ENCODE data around the gene VAMP4.
A peak's percentile ranks its signal among the peaks of the same experiment; 100 is the strongest.

Gene VAMP4

DNA sequence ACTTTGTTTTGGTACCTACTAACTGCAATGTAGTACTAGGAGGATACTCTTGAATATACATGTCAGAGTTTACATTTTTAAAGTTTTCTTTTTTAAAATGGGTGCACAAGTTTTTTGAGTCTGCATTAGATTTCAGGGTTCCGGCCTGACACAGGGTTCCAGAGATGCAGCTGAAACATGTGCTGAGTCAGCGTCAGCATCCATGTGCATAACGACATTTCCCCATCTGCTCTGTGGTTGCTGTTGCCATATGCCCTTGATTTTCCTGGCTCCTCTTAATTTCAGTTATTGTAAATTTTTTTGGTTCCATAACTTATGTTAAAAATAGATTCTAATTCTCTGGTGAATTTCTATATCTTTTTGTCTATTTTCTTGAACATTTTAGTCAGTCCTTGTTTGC lies 27.3 kb upstream of the VAMP4 start:
- Mint-ChIP-seq H3K27ac (ENCODE audit: low read depth) (no peak overlapping the region), H3K4me3 (no peak overlapping the region), H3K4me1 (no peaks in the 10 kb centered on the region), H3K27me3 (peaks cover 28% of the 10 kb centered on the region), H3K36me3 (ENCODE audit: insufficient read depth) (no peaks in the 10 kb centered on the region), H3K9me3 (no peaks in the 10 kb centered on the region)
- ATAC-seq (replicated peaks; ENCODE audit: extremely low read depth, poor library complexity, severe bottlenecking) (no peak), DNase-seq (ENCODE audit: low spot score in 2 of 2) (no peak)

DNA sequence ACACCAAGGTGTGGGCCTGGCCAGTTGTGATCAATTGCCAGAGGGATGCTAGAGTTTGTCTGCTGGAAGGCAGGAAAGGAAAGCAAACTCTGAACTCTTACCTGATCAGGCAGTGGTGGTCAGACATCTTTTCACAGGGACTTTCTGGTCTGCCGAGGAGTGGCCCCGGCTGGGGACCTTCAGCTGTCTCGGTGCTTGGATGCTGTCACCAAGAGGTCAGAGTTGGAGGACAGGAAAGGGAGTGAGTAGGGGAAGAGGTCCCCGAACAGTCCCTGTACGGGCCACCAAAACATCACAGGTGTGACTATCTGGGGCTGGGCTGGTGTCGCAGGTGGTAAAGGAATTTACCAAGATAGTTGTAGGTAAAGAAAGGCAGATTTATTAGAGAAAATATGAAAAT lies 21.9 kb upstream of the VAMP4 start:
- Mint-ChIP-seq H3K27ac (ENCODE audit: low read depth) (no peak overlapping the region), H3K27me3 (peaks cover 36% of the 10 kb centered on the region), H3K4me1 (no peaks in the 10 kb centered on the region), H3K36me3 (ENCODE audit: insufficient read depth) (no peaks in the 10 kb centered on the region), H3K4me3 (no peak overlapping the region), H3K9me3 (no peaks in the 10 kb centered on the region)
- ATAC-seq (replicated peaks; ENCODE audit: extremely low read depth, poor library complexity, severe bottlenecking) (no peak), DNase-seq (ENCODE audit: low spot score in 2 of 2) (no peak)

DNA sequence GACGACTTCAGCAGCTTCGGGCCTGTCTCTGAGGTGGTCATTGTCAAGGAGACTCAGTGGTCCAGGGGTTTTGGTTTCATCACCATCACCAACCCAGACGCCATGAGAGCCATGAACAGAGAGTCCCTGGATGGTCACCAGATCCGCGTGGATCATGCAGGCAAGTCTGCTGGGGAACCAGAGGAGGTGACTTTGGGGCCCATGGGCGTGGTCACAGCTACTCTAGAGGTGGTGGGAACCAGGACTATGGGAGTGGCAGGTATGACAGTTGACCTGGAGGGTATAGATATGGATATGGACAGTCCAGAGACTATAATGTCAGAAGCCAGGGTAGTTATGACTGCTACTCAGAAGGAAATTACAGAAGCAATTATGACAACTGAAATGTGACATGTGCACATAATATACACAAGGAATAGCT lies 20.3 kb upstream of the VAMP4 start:
- Mint-ChIP-seq H3K9me3 (no peaks in the 10 kb centered on the region), H3K27me3 (peaks cover 47% of the 10 kb centered on the region), H3K36me3 (ENCODE audit: insufficient read depth) (no peaks in the 10 kb centered on the region), H3K4me1 (no peaks in the 10 kb centered on the region), H3K27ac (ENCODE audit: low read depth) (no peak overlapping the region), H3K4me3 (no peak overlapping the region)
- no peak for DNase-seq (ENCODE audit: low spot score in 2 of 2)
- no peak for ATAC-seq (replicated peaks; ENCODE audit: extremely low read depth, poor library complexity, severe bottlenecking)

DNA sequence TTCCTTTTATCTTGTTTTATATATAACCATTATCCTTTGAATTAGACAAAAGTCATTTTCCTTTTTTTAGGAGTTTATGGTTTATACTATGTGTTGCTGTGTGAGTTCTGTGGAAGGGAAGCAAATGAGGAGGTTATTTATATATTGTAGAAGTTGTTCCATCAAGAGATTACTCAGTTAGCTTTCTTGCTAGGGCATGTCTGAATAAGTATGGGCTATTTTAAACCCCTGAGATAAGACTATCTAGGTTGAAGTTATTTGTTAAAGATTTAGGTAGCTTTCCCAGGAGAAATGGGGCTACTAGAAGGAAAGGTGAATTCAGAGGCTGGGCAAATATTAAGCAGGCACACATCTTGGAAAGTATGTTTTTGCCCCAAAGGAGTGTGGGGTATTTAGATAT lies 16.1 kb upstream of the VAMP4 start:
- no peak overlapping the region for H3K27ac Mint-ChIP-seq (ENCODE audit: low read depth)
- H3K27me3 Mint-ChIP-seq = peaks cover 52% of the 10 kb centered on the region
- H3K4me3 Mint-ChIP-seq = no peak overlapping the region
- peaks cover 1% of the 10 kb centered on the region for H3K36me3 Mint-ChIP-seq (ENCODE audit: insufficient read depth)
- H3K9me3 Mint-ChIP-seq = no peaks in the 10 kb centered on the region
- ATAC-seq (replicated peaks; ENCODE audit: extremely low read depth, poor library complexity, severe bottlenecking) (no peak), DNase-seq (ENCODE audit: low spot score in 2 of 2) (no peak)
- H3K4me1 Mint-ChIP-seq = no peaks in the 10 kb centered on the region

DNA sequence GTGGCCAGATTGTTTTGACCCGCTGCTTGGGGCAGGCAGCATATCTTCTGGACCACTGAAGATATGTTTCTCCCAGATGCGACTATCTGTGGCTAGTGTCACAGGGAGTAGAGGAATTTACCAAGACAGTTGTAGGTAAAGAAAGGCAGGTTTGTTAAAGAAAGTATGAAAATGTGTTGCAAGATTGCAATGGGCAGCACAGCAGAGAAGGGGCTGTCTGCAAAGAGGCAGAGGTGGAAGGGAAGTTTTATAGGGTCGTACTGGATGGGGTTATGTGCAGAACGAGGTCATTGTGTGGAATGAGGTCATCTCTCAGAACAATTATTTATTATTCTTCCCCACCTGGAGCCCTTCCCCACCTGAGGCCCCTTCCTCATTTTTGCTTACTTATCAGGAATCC lies 15.0 kb upstream of the VAMP4 start:
- Mint-ChIP-seq H3K27ac (ENCODE audit: low read depth) (no peak overlapping the region), H3K9me3 (no peaks in the 10 kb centered on the region), H3K36me3 (ENCODE audit: insufficient read depth) (peaks cover 3% of the 10 kb centered on the region), H3K4me3 (no peak overlapping the region), H3K4me1 (no peaks in the 10 kb centered on the region), H3K27me3 (peaks cover 41% of the 10 kb centered on the region)
- no peak for DNase-seq (ENCODE audit: low spot score in 2 of 2)
- no peak for ATAC-seq (replicated peaks; ENCODE audit: extremely low read depth, poor library complexity, severe bottlenecking)

DNA sequence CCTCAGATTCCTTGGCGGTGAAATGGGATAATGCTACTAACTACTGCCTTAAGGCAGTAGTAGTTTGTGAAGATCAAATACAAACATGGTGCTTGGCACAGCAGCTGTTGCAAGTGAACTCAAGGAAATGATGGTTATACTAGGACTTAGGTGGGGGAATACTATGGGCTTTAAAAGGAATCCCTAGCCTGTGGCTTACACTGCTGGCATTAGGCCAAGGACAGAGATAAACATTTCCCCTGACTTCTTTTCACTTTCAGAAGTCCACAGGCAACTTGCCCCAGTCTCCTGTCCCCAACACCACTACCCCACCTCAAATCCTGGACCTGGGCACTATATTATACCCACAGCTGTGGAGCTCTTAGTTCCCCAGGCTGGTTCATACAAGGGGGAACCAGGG lies 13.1 kb upstream of the VAMP4 start:
- Mint-ChIP-seq H3K27ac (ENCODE audit: low read depth) (no peak overlapping the region), H3K27me3 (peaks cover 41% of the 10 kb centered on the region), H3K36me3 (ENCODE audit: insufficient read depth) (peaks cover 3% of the 10 kb centered on the region), H3K4me3 (no peak overlapping the region), H3K9me3 (no peaks in the 10 kb centered on the region), H3K4me1 (no peaks in the 10 kb centered on the region)
- ATAC-seq (replicated peaks; ENCODE audit: extremely low read depth, poor library complexity, severe bottlenecking) (no peak), DNase-seq (ENCODE audit: low spot score in 2 of 2) (no peak)

DNA sequence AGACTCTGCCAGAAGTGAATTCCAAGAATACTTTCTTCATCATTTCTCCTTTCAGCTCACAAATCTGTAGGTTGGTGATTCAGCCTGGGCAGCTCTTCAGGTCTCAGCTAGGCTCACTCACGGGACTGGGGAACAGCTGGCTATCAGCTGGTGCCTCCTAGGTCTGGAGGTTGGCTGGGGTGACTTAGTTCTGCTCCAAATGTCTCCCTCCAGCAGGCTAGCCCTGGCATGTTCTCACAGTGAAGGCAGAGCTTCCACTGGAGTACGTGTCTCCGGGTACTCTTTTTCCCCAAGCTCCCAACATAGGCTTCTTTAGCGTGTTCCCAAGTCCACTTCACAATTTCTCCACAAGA lies 12.5 kb upstream of the VAMP4 start:
- no peaks in the 10 kb centered on the region for H3K9me3 Mint-ChIP-seq
- no peak for ATAC-seq (replicated peaks; ENCODE audit: extremely low read depth, poor library complexity, severe bottlenecking)
- peaks cover 3% of the 10 kb centered on the region for H3K36me3 Mint-ChIP-seq (ENCODE audit: insufficient read depth)
- H3K27ac Mint-ChIP-seq (ENCODE audit: low read depth) = no peak overlapping the region
- DNase-seq (ENCODE audit: low spot score in 2 of 2) = no peak
- peaks cover 41% of the 10 kb centered on the region for H3K27me3 Mint-ChIP-seq
- H3K4me1 Mint-ChIP-seq = no peaks in the 10 kb centered on the region
- no peak overlapping the region for H3K4me3 Mint-ChIP-seq

DNA sequence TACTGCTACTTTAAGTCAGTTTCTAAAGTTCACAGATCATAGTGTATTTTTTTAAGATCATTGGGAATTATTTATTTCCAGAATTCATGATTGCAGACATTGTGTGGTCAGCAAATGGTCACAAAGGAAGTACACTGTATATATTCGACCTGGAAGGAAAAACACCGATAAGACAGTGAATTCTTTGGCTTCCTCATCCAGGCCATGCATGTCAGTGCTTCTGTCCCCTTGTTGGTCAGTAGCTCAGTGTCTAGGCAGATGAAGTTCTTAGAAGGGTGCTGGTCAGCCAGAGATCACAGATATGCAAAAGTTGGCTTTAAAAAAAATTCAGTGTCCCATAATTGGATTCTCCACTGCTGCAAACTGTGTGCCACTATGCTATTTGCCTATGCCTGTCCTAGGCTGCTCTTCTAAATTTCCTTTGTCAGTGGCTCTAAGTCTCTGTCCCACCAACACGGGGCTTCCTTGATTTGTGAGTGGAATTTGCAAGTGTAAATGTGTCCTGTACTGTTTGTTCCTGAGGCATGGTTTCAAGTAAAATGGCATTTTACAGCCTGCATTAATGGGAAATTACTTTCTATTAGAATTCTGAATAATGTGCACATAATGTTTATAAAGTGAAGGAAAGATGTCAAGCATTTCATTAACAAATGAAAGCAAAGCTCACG lies 12.0 kb upstream of the VAMP4 start:
- peaks cover 3% of the 10 kb centered on the region for H3K36me3 Mint-ChIP-seq (ENCODE audit: insufficient read depth)

DNA sequence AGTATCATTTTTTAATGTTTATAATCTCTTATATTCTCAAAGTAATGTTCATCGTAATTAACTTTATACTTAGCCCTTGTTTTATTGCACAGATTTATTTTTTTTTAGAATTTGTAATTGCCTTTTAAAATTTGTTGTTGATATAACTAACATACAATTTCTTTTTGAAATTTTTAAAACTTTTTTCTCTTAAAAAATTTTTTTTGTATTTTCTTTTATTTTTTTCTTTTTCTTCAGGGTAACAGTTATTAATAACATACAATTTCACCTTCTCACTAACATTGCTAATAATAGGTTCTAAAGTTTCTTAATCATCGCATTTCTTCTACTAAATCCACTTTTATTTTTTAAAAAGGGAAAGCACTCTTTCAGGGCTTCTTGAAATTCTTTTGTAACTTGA lies 11.3 kb upstream of the VAMP4 start:
- Mint-ChIP-seq H3K4me1 (no peaks in the 10 kb centered on the region), H3K4me3 (no peak overlapping the region), H3K36me3 (ENCODE audit: insufficient read depth) (peaks cover 3% of the 10 kb centered on the region), H3K27me3 (peaks cover 38% of the 10 kb centered on the region), H3K9me3 (no peaks in the 10 kb centered on the region), H3K27ac (ENCODE audit: low read depth) (no peak overlapping the region)
- ATAC-seq (replicated peaks; ENCODE audit: extremely low read depth, poor library complexity, severe bottlenecking) (no peak), DNase-seq (ENCODE audit: low spot score in 2 of 2) (no peak)

More for the DNA sequence above, 12.0 kb upstream of the VAMP4 start:
- no peak overlapping the region for H3K27ac Mint-ChIP-seq (ENCODE audit: low read depth)
- peaks cover 41% of the 10 kb centered on the region for H3K27me3 Mint-ChIP-seq
- ATAC-seq (replicated peaks; ENCODE audit: extremely low read depth, poor library complexity, severe bottlenecking) (no peak), DNase-seq (ENCODE audit: low spot score in 2 of 2) (no peak)
- no peak overlapping the region for H3K4me3 Mint-ChIP-seq
- no peaks in the 10 kb centered on the region for H3K4me1 Mint-ChIP-seq
- no peaks in the 10 kb centered on the region for H3K9me3 Mint-ChIP-seq

DNA sequence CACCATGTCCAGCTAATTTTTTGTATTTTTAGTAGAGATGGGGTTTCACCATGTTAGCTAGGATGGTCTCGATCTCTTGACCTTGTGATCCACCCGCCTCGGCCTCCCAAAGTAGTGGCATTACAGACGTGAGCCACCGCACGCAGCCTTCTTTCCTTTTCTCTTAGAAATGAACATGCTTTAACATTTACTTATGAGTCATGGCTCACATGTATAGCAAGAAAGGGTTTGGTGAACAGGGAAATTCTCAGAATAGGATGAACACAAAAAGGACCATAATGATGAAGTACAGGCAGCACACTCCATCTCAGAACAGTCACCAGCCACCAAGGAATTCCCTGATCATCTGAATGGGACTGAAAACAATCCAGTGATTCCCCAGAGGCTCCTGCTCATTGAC lies 9.4 kb upstream of the VAMP4 start:
- H3K27ac Mint-ChIP-seq (ENCODE audit: low read depth) = no peak overlapping the region
- H3K36me3 Mint-ChIP-seq (ENCODE audit: insufficient read depth) = peaks cover 3% of the 10 kb centered on the region
- no peaks in the 10 kb centered on the region for H3K4me1 Mint-ChIP-seq
- no peak for ATAC-seq (replicated peaks; ENCODE audit: extremely low read depth, poor library complexity, severe bottlenecking)
- DNase-seq (ENCODE audit: low spot score in 2 of 2) = no peak
- H3K27me3 Mint-ChIP-seq = peaks cover 26% of the 10 kb centered on the region
- no peaks in the 10 kb centered on the region for H3K9me3 Mint-ChIP-seq
- no peak overlapping the region for H3K4me3 Mint-ChIP-seq

DNA sequence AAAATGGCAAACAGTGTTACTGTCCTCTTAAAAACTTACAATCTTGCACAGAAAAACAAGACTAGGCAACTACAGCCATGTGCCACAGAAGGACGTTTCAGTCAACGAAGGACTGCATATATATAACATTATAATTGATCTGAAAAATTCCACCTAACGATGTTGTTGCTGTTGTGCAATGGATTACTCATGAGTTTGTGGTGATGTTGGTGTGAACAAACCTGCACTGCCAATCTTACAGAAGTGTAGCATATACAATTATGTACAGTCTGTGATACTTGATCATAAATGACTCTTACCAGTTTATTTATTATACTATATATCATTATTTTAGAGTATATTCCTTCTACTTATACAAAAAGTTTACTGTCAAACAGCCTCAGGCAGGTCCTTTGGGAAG lies 6.8 kb upstream of the VAMP4 start:
- DNase-seq (ENCODE audit: low spot score in 2 of 2) (no peak), ATAC-seq (replicated peaks; ENCODE audit: extremely low read depth, poor library complexity, severe bottlenecking) (no peak)
- Mint-ChIP-seq H3K27me3 (peaks cover 1% of the 10 kb centered on the region), H3K4me3 (no peak overlapping the region), H3K27ac (ENCODE audit: low read depth) (no peak overlapping the region), H3K36me3 (ENCODE audit: insufficient read depth) (peaks cover 3% of the 10 kb centered on the region), H3K4me1 (no peaks in the 10 kb centered on the region), H3K9me3 (no peaks in the 10 kb centered on the region)

DNA sequence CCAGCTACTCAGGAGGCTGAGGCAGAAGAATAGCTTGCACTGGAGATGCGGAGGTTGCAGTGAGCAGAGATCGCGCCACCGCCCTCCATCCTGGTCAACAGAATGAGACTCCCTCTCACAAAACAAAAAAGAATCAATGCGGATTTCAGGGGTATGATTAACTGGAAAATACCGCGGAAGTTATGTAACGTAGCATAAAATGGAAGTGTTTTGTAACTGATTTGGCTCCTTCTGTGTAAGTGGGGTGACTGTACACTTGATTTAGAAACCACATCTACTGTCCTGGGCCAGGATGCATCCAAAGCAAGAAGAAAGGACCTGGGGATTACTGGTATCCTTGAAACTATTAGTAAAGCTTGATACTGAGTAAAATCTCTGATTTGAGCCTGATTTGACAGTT lies 3.1 kb upstream of the VAMP4 start:
- ATAC-seq (replicated peaks; ENCODE audit: extremely low read depth, poor library complexity, severe bottlenecking) (no peak), DNase-seq (ENCODE audit: low spot score in 2 of 2) (no peak)
- H3K27ac Mint-ChIP-seq (ENCODE audit: low read depth) = no peak overlapping the region
- H3K4me3 Mint-ChIP-seq = no peak overlapping the region
- H3K36me3 Mint-ChIP-seq (ENCODE audit: insufficient read depth) = peaks cover 16% of the 10 kb centered on the region
- H3K9me3 Mint-ChIP-seq = no peaks in the 10 kb centered on the region
- no peaks in the 10 kb centered on the region for H3K27me3 Mint-ChIP-seq
- peaks cover 26% of the 10 kb centered on the region for H3K4me1 Mint-ChIP-seq

DNA sequence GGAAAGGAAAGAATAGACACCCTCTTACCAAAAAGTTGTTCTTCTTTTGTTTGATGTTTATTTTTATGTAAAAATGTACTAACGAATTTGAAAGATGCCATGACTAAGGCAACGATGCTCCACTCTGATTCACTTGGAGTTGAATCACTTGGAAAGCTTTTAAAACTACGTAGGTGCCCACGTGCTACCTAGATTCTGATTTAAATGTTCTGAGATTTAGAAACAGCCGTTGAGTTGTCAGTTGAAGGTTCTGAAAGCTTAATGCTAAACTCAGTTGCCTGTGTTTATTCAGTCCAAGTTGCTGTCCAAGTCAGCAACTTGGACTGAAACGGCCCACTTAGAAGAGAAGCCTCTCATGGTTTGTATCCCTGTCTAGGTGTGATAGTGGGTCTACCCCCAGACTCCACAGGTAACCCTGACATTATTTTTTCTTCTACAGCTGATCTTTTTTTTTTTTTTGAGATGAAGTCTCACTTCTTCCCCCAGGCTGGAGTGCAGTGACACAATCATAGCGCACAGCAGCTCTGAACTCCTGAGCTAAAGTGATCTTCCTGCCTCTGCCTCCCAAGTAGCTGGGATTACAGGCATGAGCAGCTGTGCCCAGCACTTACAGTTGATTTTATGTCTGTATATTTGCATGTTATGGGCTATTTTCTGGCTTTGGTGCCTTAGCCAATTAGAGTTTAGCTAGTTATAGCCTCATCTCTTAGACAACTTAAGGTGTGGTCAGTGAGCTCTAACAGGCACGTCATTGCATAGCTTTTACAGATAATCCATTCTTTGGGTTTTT lies 1.4 kb upstream of the VAMP4 start:
- DNase-seq (ENCODE audit: low spot score in 2 of 2) (no peak), ATAC-seq (replicated peaks; ENCODE audit: extremely low read depth, poor library complexity, severe bottlenecking) (no peak)
- Mint-ChIP-seq H3K27me3 (no peaks in the 10 kb centered on the region), H3K4me1 (peaks cover 43% of the 10 kb centered on the region), H3K4me3 (peak overlapping the region; percentile 99), H3K9me3 (no peaks in the 10 kb centered on the region), H3K27ac (ENCODE audit: low read depth) (peak overlapping the region; percentile 99), H3K36me3 (ENCODE audit: insufficient read depth) (peaks cover 16% of the 10 kb centered on the region)

Measured in central memory CD8-positive, alpha-beta T cell (primary cell).